Large intestine (tissue), 3 donors: ENCODE results near the gene LAMB2. TPM values are rescaled to one million over a fixed set of nuclear protein-coding genes. Genes with fewer than 3 reads are reported as not detected.

Experiments
- DNase-seq, 2 donors: peaks; one replicate each; pipeline versions ENCODE4 v3.0.0 to v3.0.0-alpha.2; 2013
- H3K27ac ChIP-seq: one replicate; pipeline ENCODE4 v1.5.1; 2013; ENCODE audit warnings: low read length
- H3K27me3 ChIP-seq: 2 replicates; pipeline ENCODE4 v1.6.1; 2013; ENCODE audit warnings: low read length; ENCODE audit not compliant: control insufficient read depth, insufficient read depth
- H3K36me3 ChIP-seq: 2 replicates; pipeline ENCODE4 v1.6.1; 2013; ENCODE audit warnings: low read length; ENCODE audit not compliant: control insufficient read depth, insufficient read depth
- H3K4me1 ChIP-seq: one replicate; pipeline ENCODE4 v1.6.1; 2013; ENCODE audit warnings: low read length; ENCODE audit not compliant: control insufficient read depth, insufficient read depth
- H3K4me3 ChIP-seq: one replicate; pipeline ENCODE4 v1.5.1; 2013; ENCODE audit warnings: low read length
- H3K9me3 ChIP-seq: one replicate; pipeline ENCODE4 v1.6.1; 2013; ENCODE audit warnings: mild to moderate bottlenecking, low read depth, low read length, moderate library complexity; ENCODE audit not compliant: control insufficient read depth
- WGBS: methylation state at CpG from one replicate; pipeline ENCODE4 v1.1.5; 2013; ENCODE audit warnings: low lambda C conversion rate; ENCODE audit not compliant: insufficient coverage; 5-methylcytosine and 5-hydroxymethylcytosine counted together
- polyA plus RNA-seq: library from polyadenylated mRNA; unstranded; fragments of 120-200 nt; gene quantifications from one replicate; pipeline ENCODE4 v1.2.1, GENCODE V29; 2013

LAMB2 gene
- polyA plus RNA-seq, 1 donor: 209 TPM

- H3K36me3 ChIP-seq: peaks cover 27% of the 10 kb centered on the region
- H3K4me1 ChIP-seq: peaks cover 44% of the 10 kb centered on the region
- H3K9me3 ChIP-seq: no peaks in the 10 kb centered on the region
- WGBS: no CpG with 5 or more reads among the region's 7 CpGs
- H3K27ac ChIP-seq: peak overlapping the region; percentile 94
- H3K27me3 ChIP-seq: no peaks in the 10 kb centered on the region
- H3K4me3 ChIP-seq: peak overlapping the region; percentile 95
- peak in 1 of 2 donors; percentile 33 for DNase-seq
Observed at GRCh38 chr3:49171775-49172500, 39.1 kb upstream of the LAMB2 start.

GRCh38 chr3:49171119-49171774, 38.4 kb upstream of the LAMB2 start, which contains the start of gene KLHDC8B:
Gene KLHDC8B (plus strand): TSS chr3:49171598. CDS start chr3:49172770, 1,172 bp downstream.
- Histone ChIP-seq H3K27me3 (no peaks in the 10 kb centered on the region), H3K4me3 (peak within 1 kb of the TSS; percentile 95), H3K4me1 (peaks cover 51% of the 10 kb centered on the region), H3K36me3 (peaks cover 20% of the 10 kb centered on the region), H3K27ac (peak within 1 kb of the TSS; percentile 94), H3K9me3 (no peaks in the 10 kb centered on the region)
- no CpG with 5 or more reads among the region's 57 CpGs for WGBS
- DNase-seq: peak; percentile 84 to 95

GRCh38 chr3:49170744-49171118, 37.9 kb upstream of the LAMB2 start:
- Histone ChIP-seq H3K27ac (peak overlapping the region; percentile 94), H3K4me1 (peaks cover 51% of the 10 kb centered on the region), H3K4me3 (peak overlapping the region; percentile 95), H3K36me3 (peaks cover 15% of the 10 kb centered on the region), H3K9me3 (no peaks in the 10 kb centered on the region), H3K27me3 (no peaks in the 10 kb centered on the region)
- WGBS: no CpG with 5 or more reads among the region's 1 CpG
- peak in 1 of 2 donors; percentile 51 for DNase-seq

- Histone ChIP-seq H3K27ac (peak overlapping the region; percentile 27), H3K4me1 (peaks cover 27% of the 10 kb centered on the region), H3K27me3 (no peaks in the 10 kb centered on the region), H3K9me3 (no peaks in the 10 kb centered on the region), H3K4me3 (peak overlapping the region; percentile 45), H3K36me3 (peaks cover 18% of the 10 kb centered on the region)
- no peak for DNase-seq
- WGBS: no CpG with 5 or more reads among the region's 6 CpGs
Observed at GRCh38 chr3:49166752-49167556, 34.1 kb upstream of the LAMB2 start.

GRCh38 chr3:49165771-49166751, 33.2 kb upstream of the LAMB2 start, which contains the start of gene CCDC71:
Gene CCDC71 (minus strand): TSS chr3:49166331. CDS start chr3:49164208, 2,123 bp downstream.
- DNase-seq: peak; percentile 67 to 78
- Histone ChIP-seq H3K27me3 (no peaks in the 10 kb centered on the region), H3K4me1 (peaks cover 28% of the 10 kb centered on the region), H3K36me3 (peaks cover 25% of the 10 kb centered on the region), H3K9me3 (no peaks in the 10 kb centered on the region), H3K4me3 (peak within 1 kb of the TSS; percentile 96), H3K27ac (peak within 1 kb of the TSS; percentile 45)
- WGBS: no CpG with 5 or more reads among the region's 69 CpGs

- no peaks in the 10 kb centered on the region for H3K27me3 ChIP-seq
- H3K4me3 ChIP-seq: peak overlapping the region; percentile 96
- H3K9me3 ChIP-seq: no peaks in the 10 kb centered on the region
- H3K27ac ChIP-seq: peak overlapping the region; percentile 45
- peaks cover 25% of the 10 kb centered on the region for H3K36me3 ChIP-seq
- WGBS: 100% methylated on average over 1 of the region's 6 CpGs
- peaks cover 21% of the 10 kb centered on the region for H3K4me1 ChIP-seq
- DNase-seq: no peak
Observed at GRCh38 chr3:49164983-49165720, 32.3 kb upstream of the LAMB2 start.

- no peak overlapping the region for H3K27ac ChIP-seq
- WGBS: no CpG with 5 or more reads among the region's 8 CpGs
- no peaks in the 10 kb centered on the region for H3K9me3 ChIP-seq
- H3K4me1 ChIP-seq: peaks cover 19% of the 10 kb centered on the region
- no peaks in the 10 kb centered on the region for H3K27me3 ChIP-seq
- no peak overlapping the region for H3K4me3 ChIP-seq
- no peak for DNase-seq
- H3K36me3 ChIP-seq: peaks cover 27% of the 10 kb centered on the region
Observed at GRCh38 chr3:49163609-49164008, 30.8 kb upstream of the LAMB2 start.

GRCh38 chr3:49162751-49163419, 30.0 kb upstream of the LAMB2 start:
- DNase-seq: no peak
- no CpG with 5 or more reads among the region's 21 CpGs for WGBS
- peaks cover 20% of the 10 kb centered on the region for H3K4me1 ChIP-seq
- H3K27me3 ChIP-seq: no peaks in the 10 kb centered on the region
- no peak overlapping the region for H3K27ac ChIP-seq
- H3K4me3 ChIP-seq: no peak overlapping the region
- peaks cover 27% of the 10 kb centered on the region for H3K36me3 ChIP-seq
- no peaks in the 10 kb centered on the region for H3K9me3 ChIP-seq
